Psoas muscle (tissue), 8 donors: ENCODE measurements around the gene MGAT5B. TPM values are rescaled to one million over a fixed set of nuclear protein-coding genes. Genes with fewer than 3 reads are reported as not detected.

ENCODE experiments used
- ATAC-seq, 4 donors: fragments of 200-7000 bp; cut with Tn5 transposase; one replicate each; pipeline ENCODE4 v1.9.1; 2020; ENCODE audit warnings: moderate library complexity in 3 of 4, mild to moderate bottlenecking in 2 of 4
- DNase-seq, 2 donors: peaks; one replicate each; pipeline ENCODE4 v3.0.0-alpha.2; 2020
- H3K27ac ChIP-seq: fragments of 200-600 bp; one replicate; pipeline ENCODE4 v1.8.0; 2022
- H3K27me3 ChIP-seq, 3 donors: fragments of 200-600 bp in 1 of 3; one replicate each; pipeline versions ENCODE4 v1.6.1 to v1.8.0; 2013 to 2022; ENCODE audit warnings: low read length in 2 of 3, mild to moderate bottlenecking in 2 of 3, moderate library complexity in 1 of 3; ENCODE audit not compliant: insufficient read depth in 3 of 3
- H3K36me3 ChIP-seq, 2 donors: fragments of 200-600 bp in 1 of 2; one replicate each; pipeline versions ENCODE4 v1.6.1 to v1.8.0; 2013 to 2022; ENCODE audit warnings: low read depth in 1 of 2, mild to moderate bottlenecking in 1 of 2, moderate library complexity in 1 of 2; ENCODE audit not compliant: insufficient read depth in 1 of 2
- H3K4me1 ChIP-seq: fragments of 200-600 bp; one replicate; pipeline ENCODE4 v1.8.0; 2022
- H3K4me3 ChIP-seq: fragments of 200-600 bp; one replicate; pipeline ENCODE4 v1.8.0; 2022; ENCODE audit warnings: mild to moderate bottlenecking
- H3K9me3 ChIP-seq: fragments of 200-600 bp; one replicate; pipeline ENCODE4 v1.8.0; 2022
- WGBS, 3 donors: extraction: QIAGEN DNeasy Blood & Tissue Kit; methylation state at CpG; one replicate each; pipeline versions ENCODE4 v1.1.6 to v1.1.7; 2013; 5-methylcytosine and 5-hydroxymethylcytosine counted together
- intact Hi-C, 2 donors: fragments of 100-400 bp; cut with DNase I; formaldehyde crosslinking; loops; one replicate each; pipeline versions ENCODE4 v1.11.0 to v1.14.2; 2022
- polyA plus RNA-seq, 3 donors: library from polyadenylated mRNA; stranded (reverse); fragments of 200-250 nt; gene quantifications; one replicate each; pipeline ENCODE4 v1.2.3, GENCODE V29; 2013
- total RNA-seq, 4 donors: library from RNA; stranded (reverse); fragmentation: NEBNext Ultra II Directional in 2 of 4; extraction: Animal tissue kit (Norgen Biotek cat#: 25700) in 2 of 4; gene quantifications; one replicate each; pipeline versions ENCODE4 v1.2.1 to v1.2.4, GENCODE V29; 2021 to 2023
- TF ChIP-seq, protein P1 (sequence below): fragments of 200-600 bp; IDR thresholded peaks from one replicate; pipeline ENCODE4 v1.8.0; 2022; ENCODE audit warnings: antibody characterized with exemption
- donor health status: healthy with polysubstance abuse.
- donor health status: DM: no; HTN: no; CAD: no; lungs with moderate emphysema.
- donor health status: Bipolar disorder and iron deficiency.
- donor health status: healthy.
- donor health status: DM: yes; HTN: yes; CAD: no.
- donor health status: DM: no; HTN: no; CAD: no.
- donor health status: DM: no; HTN: no; CAD: no.
- donor health status: DM: yes; HTN: yes; CAD: no.

The MGAT5B gene
- total and polyA plus RNA-seq, 7 donors = 0.03 to 0.34 (median 0.05) TPM; not detected in 3

DNA sequence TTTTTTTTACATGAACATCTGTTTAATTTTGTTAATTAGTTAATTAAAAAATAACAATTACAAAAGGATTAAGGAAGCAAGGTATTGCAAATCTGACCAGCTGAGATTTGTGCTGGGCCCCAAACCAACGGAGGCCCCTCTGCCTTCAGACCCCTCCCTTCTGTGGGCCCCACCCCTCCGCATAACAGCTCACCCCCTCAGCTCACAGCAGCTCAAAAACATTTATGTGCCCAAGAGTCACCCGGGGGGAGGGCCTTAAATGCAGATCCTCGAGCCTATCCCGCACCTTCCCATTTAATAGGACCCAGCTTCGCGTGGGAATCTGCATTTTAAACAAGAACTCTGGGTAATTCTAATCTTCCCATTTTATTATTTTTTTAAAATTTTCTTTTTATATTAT, 75.0 kb downstream of the MGAT5B start:
- TF ChIP-seq, protein P1, sequence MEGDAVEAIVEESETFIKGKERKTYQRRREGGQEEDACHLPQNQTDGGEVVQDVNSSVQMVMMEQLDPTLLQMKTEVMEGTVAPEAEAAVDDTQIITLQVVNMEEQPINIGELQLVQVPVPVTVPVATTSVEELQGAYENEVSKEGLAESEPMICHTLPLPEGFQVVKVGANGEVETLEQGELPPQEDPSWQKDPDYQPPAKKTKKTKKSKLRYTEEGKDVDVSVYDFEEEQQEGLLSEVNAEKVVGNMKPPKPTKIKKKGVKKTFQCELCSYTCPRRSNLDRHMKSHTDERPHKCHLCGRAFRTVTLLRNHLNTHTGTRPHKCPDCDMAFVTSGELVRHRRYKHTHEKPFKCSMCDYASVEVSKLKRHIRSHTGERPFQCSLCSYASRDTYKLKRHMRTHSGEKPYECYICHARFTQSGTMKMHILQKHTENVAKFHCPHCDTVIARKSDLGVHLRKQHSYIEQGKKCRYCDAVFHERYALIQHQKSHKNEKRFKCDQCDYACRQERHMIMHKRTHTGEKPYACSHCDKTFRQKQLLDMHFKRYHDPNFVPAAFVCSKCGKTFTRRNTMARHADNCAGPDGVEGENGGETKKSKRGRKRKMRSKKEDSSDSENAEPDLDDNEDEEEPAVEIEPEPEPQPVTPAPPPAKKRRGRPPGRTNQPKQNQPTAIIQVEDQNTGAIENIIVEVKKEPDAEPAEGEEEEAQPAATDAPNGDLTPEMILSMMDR = no peak
- WGBS, 3 donors = 74 to 76% (median 76%) methylated on average over 7 of the region's 7 CpGs
- Histone ChIP-seq H3K4me3 (no peak overlapping the region), H3K36me3 (no peaks in the 10 kb centered on the region), H3K27ac (no peak overlapping the region), H3K4me1 (no peaks in the 10 kb centered on the region), H3K27me3 (peaks cover 0 to 11% (median 3%) of the 10 kb centered on the region in 3 donors), H3K9me3 (no peaks in the 10 kb centered on the region)
- no peak for ATAC-seq
- intact Hi-C loops = no loop called here
- no peak for DNase-seq

DNA sequence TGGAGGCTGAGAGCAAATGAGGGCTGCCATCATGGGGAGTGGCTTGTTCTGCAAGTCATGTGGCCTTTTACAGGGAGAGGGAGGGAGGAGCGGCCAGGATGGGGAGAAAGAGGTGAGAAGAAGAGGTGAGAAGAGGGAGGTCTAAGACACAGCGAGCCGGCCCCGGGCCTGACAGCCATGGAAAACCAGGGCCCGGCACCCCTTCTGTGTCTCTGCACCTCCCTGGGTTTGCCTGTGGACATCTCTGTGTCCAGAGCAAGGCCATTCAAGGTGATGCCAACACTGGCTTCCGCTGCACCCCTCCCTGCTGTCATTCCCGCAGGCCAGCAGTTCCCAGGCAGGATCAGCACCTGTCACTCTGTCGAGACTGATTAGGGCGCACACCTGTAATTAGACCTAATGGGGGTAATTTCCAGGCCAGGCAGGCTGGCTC, 75.6 kb downstream of the MGAT5B start:
- peaks cover 0 to 14% (median 2%) of the 10 kb centered on the region in 3 donors for H3K27me3 ChIP-seq
- no peak overlapping the region for H3K4me3 ChIP-seq
- TF ChIP-seq, protein P1 = no peak
- 46 to 53% (median 48%) methylated on average over 9 of the region's 9 CpGs for WGBS, 3 donors
- no peaks in the 10 kb centered on the region for H3K36me3 ChIP-seq
- intact Hi-C loops = no loop called here
- no peak overlapping the region for H3K27ac ChIP-seq
- H3K4me1 ChIP-seq = no peaks in the 10 kb centered on the region
- DNase-seq (no peak), ATAC-seq (peak in 3 of 4 donors; percentile 21 to 62 (median 29))
- H3K9me3 ChIP-seq = no peaks in the 10 kb centered on the region

DNA sequence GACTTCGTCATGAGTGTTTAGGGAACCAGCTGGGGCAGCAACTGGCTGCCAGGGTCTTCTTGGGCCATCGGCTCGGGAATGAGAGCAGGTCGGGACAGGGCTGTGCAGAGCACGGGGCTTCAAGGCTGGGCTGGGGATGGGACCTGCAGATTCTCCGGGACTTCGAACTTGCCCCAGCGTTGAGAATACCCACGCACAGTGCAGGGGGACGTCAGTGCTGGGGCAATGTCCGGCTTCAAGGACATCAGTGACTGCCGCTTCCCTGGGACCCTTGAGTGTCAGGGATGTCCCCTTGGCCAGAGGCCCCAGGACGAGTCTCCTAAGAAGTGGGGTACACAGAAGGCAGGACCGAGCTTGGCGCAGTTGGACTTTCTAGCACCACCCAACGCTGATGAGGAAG, 76.3 kb downstream of the MGAT5B start:
- H3K36me3 ChIP-seq = no peaks in the 10 kb centered on the region
- H3K4me3 ChIP-seq = no peak overlapping the region
- H3K9me3 ChIP-seq = no peaks in the 10 kb centered on the region
- H3K27me3 ChIP-seq = peaks cover 0 to 18% (median 2%) of the 10 kb centered on the region in 3 donors
- DNase-seq = no peak
- TF ChIP-seq, protein P1 = no peak
- ATAC-seq = no peak
- whole genome bisulfite sequencing, 3 donors = 67 to 73% (median 72%) methylated on average over 16 of the region's 16 CpGs
- H3K27ac ChIP-seq = no peak overlapping the region
- H3K4me1 ChIP-seq = no peaks in the 10 kb centered on the region
- intact Hi-C loops = no loop called here

DNA sequence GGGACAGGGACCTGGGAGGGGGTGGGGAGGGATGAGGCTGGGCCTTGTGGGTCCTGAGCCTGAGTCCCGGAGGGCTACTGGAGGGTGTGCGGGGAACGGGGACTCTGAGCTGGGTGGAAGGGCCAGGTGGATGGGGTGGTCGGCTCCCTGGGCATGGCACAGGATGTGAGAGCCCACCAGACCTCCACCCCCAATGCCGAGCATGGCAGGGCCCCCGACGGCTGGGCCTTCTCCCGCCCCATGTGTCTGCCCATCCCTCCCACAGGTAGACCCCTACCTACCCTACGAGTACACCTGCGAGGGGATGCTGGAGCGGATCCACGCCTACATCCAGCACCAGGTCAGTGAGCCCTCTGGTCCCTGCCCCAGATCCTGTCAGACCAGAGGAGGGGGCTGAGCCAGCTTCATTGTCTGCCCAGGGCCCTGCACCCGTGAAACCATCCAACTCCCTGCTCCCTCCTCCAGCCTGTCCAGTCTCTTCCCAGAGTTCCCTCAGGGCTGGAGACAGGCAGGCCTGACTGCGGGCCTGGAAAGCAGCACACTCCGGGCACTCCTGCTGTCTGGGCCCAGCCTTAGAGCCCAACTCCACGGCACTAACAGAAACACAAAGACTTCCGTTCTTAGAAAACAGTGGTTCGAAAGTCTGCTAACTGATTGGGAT, 78.0 kb downstream of the MGAT5B start:
- no peak for ATAC-seq
- no peak overlapping the region for H3K4me3 ChIP-seq
- H3K27ac ChIP-seq = no peak overlapping the region
- TF ChIP-seq, protein P1 = no peak
- no peaks in the 10 kb centered on the region for H3K9me3 ChIP-seq
- intact Hi-C loops = no loop called here
- no peaks in the 10 kb centered on the region for H3K4me1 ChIP-seq
- H3K36me3 ChIP-seq = no peaks in the 10 kb centered on the region
- peaks cover 0 to 7% (median 2%) of the 10 kb centered on the region in 3 donors for H3K27me3 ChIP-seq
- 79 to 86% (median 80%) methylated on average over 14 to 18 of the region's 18 CpGs for WGBS, 3 donors
- DNase-seq = no peak

GRCh38 chr17:76946772-76947135, 78.5 kb downstream of the MGAT5B start:
- Histone ChIP-seq H3K4me3 (no peak overlapping the region), H3K9me3 (no peaks in the 10 kb centered on the region), H3K27me3 (peaks cover 0 to 7% (median 2%) of the 10 kb centered on the region in 3 donors), H3K36me3 (no peaks in the 10 kb centered on the region), H3K4me1 (no peaks in the 10 kb centered on the region), H3K27ac (no peak overlapping the region)
- TF ChIP-seq, protein P1 = no peak
- DNase-seq (no peak), ATAC-seq (no peak)
- intact Hi-C loops = no loop called here
- 67 to 73% (median 69%) methylated on average over 10 of the region's 10 CpGs for WGBS, 3 donors
